MM.1S (cell line): ENCODE data around the gene CPXM2.

Source experiments
- CTCF ChIP-seq: fragments of 300-600 bp; sonication (generic); IDR thresholded peaks from 2 replicates; pipeline ENCODE4 v1.5.1; 2016; ENCODE audit warnings: antibody characterized with exemption, low read length, mixed read lengths
- EZH2 ChIP-seq: fragments of 300-600 bp; sonication (generic); optimal IDR thresholded peaks from 2 replicates; pipeline ENCODE3; 2017; ENCODE audit warnings: low read depth, mild to moderate bottlenecking, antibody characterized with exemption, low read length, mixed read lengths

GRCh38 chr10:123771877-123772644 is 119.5 kb downstream of the CPXM2 start:
- no peak for TF ChIP-seq EZH2
- no peak for TF ChIP-seq CTCF
